BJ (cell line): ENCODE data around the gene HHLA2. TPM values are rescaled to one million over a fixed set of nuclear protein-coding genes. Genes with fewer than 3 reads are reported as not detected.

ENCODE experiments used
- CTCF ChIA-PET: fragments of 350-600 bp; formaldehyde crosslinking; extraction: SDS; loops from one replicate; lab custom pipeline; 2021; ENCODE audit warnings: antibody characterized with exemption, inconsistent platforms; lab: Yijun Ruan, JAX
- POLR2A ChIA-PET: fragments of 300-600 bp; sonication (Branson Sonifier 250); formaldehyde crosslinking; extraction: SDS; loops from one replicate; lab custom pipeline; 2021; ENCODE audit warnings: antibody characterized with exemption; lab: Charles Lee
- DNase-seq: peaks from one replicate; pipeline ENCODE4 v3.0.0-alpha.2; 2011; ENCODE audit warnings: low read depth
- H3K27me3 ChIP-seq: 2 replicates; pipeline ENCODE4 v1.6.0; 2011; ENCODE audit warnings: low read length; ENCODE audit not compliant: control insufficient read depth, insufficient read depth
- H3K36me3 ChIP-seq: 2 replicates; pipeline ENCODE4 v1.5.1; 2011; ENCODE audit warnings: low read length; ENCODE audit not compliant: control insufficient read depth, insufficient read depth
- H3K4me3 ChIP-seq: 2 replicates; pipeline ENCODE4 v1.5.1; 2011; ENCODE audit warnings: low read depth, mild to moderate bottlenecking, control low read depth, low read length
- polyA plus RNA-seq: library from polyadenylated mRNA; depleted of rRNA; stranded (reverse); fragments of >200 nt; gene quantifications from 2 replicates; pipeline ENCODE4 v1.2.3, GENCODE V29; 2011
- TF ChIP-seq, protein P1 (sequence below): IDR thresholded peaks from 2 replicates; pipeline ENCODE4 v1.5.1; 2011; ENCODE audit warnings: low read depth, mild to moderate bottlenecking, control low read depth, inconsistent platforms, low read length, moderate library complexity; ENCODE audit not compliant: insufficient read depth

Gene HHLA2
- polyA plus RNA-seq, 1 experiment, result not detected

DNA sequence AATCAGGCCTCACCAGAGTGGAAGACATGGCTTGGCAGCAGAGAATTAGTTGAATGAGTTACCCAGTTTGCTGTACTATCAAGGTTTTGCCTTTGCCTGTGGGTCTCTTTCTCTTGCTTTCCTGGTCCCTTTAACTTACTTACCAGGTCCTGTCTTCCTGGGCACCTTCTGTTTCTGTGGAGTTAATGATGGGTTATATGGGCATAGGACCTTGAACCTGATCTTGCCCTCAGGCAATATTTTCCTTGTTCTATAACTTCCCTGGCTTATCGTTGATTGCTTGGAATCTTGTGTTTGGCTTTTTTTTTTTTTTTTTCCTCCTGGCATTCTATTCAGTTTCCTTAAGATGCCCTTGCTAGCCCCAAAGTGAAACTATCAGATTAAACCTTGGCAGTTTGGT is 106.8 kb downstream of the HHLA2 start:
- Histone ChIP-seq H3K36me3 (no peaks in the 10 kb centered on the region), H3K4me3 (no peak overlapping the region), H3K27me3 (no peaks in the 10 kb centered on the region)
- TF ChIP-seq, protein P1, sequence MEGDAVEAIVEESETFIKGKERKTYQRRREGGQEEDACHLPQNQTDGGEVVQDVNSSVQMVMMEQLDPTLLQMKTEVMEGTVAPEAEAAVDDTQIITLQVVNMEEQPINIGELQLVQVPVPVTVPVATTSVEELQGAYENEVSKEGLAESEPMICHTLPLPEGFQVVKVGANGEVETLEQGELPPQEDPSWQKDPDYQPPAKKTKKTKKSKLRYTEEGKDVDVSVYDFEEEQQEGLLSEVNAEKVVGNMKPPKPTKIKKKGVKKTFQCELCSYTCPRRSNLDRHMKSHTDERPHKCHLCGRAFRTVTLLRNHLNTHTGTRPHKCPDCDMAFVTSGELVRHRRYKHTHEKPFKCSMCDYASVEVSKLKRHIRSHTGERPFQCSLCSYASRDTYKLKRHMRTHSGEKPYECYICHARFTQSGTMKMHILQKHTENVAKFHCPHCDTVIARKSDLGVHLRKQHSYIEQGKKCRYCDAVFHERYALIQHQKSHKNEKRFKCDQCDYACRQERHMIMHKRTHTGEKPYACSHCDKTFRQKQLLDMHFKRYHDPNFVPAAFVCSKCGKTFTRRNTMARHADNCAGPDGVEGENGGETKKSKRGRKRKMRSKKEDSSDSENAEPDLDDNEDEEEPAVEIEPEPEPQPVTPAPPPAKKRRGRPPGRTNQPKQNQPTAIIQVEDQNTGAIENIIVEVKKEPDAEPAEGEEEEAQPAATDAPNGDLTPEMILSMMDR, result no peak
- no peak for DNase-seq
- ChIA-PET POLR2A (no interaction called here), CTCF (no interaction called here)

DNA sequence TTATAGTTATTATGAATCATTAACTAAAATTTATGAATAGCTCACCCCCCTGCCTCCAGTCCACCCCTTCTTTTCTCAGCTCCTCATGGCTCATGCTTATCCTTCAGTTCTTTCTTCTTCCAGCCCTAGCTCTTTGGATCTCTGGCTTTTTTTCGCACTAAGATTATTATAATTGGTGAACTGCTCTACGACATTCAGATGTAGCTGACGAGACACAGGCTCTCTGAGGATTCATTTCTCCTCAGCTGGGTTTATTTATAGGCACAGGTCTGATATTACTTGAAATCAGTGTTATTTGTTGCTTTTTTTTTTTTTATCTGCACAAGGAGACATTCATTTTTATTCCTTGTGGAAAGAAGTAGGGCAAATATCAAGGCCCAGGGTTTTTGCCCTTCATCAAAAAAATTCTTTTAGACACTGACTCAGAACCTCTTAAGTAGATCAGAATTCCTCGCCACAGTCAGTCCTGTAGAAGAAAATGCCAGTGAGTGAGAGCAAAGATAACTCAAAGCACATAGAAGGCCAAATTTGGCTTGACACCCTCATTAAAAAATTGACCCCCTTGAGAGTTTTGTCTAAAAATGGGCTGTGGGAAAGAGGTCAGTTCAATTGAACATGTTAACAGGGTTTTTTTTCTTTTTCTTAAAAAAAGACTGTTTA is 107.5 kb downstream of the HHLA2 start:
- no peak overlapping the region for H3K4me3 ChIP-seq
- H3K27me3 ChIP-seq, result no peaks in the 10 kb centered on the region
- ChIA-PET CTCF (interaction anchor here (1.0 to 1.4 kb wide), 2 partner anchors 251 to 465 kb away, joined by 5 to 8 read pairs; no protein-coding TSS in a partner anchor), POLR2A (no interaction called here)
- no peaks in the 10 kb centered on the region for H3K36me3 ChIP-seq
- DNase-seq, result no peak
- TF ChIP-seq, protein P1, result no peak

DNA sequence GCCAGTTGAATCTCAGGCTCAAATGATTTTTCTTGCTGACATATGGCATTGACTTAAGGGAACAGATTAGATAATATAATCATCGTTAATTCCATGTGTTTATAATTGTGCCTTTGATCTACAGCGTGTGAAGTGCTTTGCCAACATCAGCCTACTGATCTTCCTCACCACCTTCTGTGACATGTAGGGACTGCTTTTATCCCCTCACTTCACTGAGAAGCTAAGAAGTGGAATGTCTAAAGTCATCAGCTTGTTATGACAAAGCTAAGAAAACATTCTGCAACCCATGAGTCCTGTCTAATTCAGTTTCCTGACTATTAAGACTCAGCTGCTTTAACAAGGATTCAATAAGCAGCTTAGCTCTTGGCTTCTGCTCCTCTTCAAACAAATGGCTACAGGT is 108.0 kb downstream of the HHLA2 start:
- DNase-seq, result no peak
- ChIA-PET CTCF (interaction anchor here (1.0 to 1.4 kb wide), 3 partner anchors 251 to 476 kb away, joined by 3 to 8 read pairs (median 5); no protein-coding TSS in a partner anchor), POLR2A (no interaction called here)
- TF ChIP-seq, protein P1, result no peak
- no peaks in the 10 kb centered on the region for H3K27me3 ChIP-seq
- no peak overlapping the region for H3K4me3 ChIP-seq
- H3K36me3 ChIP-seq, result no peaks in the 10 kb centered on the region

DNA sequence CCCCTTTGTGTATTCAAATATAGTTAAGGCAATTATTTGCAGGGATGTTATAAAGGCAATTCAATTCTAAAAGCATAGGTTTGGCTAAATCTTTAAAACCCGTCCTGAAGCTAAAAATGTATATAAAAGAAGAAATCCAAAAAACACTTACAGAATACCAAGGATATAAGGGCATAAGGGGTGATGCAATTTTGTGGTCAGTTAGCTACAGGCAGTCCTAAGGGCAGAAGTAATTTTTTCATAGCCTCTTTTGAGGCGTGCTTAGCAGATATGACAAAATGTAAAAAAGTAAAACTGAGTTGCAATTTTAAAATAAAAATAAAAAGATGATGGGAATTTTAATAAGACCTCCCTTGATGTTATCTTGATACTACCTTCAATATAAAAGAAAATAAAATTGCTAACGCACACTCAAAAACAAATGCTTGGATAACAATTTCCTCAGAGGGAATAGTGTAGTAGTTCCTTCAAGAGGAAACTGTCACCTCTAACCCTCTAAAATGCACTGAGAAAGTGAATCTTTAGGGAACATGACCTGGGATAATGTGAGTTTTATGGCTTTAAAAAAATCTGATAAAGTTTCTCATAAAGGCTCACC is 109.8 kb downstream of the HHLA2 start:
- H3K4me3 ChIP-seq, result no peak overlapping the region
- no peak for DNase-seq
- no peaks in the 10 kb centered on the region for H3K36me3 ChIP-seq
- POLR2A ChIA-PET, result no interaction called here
- TF ChIP-seq, protein P1, result no peak
- CTCF ChIA-PET, result interaction anchor here (0.8 to 1.6 kb wide), 7 partner anchors 13 to 468 kb away, joined by 3 to 8 read pairs (median 5); no protein-coding TSS in a partner anchor
- no peaks in the 10 kb centered on the region for H3K27me3 ChIP-seq

DNA sequence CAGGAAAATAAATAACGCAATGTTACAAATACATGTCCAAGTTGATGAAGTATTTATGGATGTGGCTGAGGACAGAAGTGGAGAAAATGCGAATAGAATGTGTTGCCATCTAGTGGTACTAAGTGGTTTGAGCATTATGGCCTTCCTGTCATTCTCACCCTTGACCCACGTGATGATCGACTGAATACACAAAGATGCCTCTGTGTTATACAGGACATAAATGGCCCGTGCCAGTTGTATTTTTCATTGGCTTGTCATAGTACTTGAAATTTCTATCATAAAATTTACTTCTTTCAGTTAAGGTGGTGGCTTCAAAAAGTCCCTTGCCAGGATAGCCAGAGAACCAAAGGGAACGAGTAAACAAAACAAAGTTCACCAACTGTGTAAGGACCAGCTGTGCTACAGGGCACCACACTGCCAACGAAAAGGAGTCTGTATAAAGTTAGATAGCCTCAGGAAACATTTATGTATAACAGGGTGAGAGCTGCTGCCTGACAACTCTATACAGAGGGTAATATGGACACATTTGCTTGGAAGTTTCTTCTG is 110.4 kb downstream of the HHLA2 start:
- no peak for DNase-seq
- Histone ChIP-seq H3K4me3 (no peak overlapping the region), H3K27me3 (no peaks in the 10 kb centered on the region), H3K36me3 (no peaks in the 10 kb centered on the region)
- CTCF ChIA-PET, result interaction anchor here (0.7 to 1.6 kb wide), 9 partner anchors 11 to 468 kb away, joined by 3 to 8 read pairs (median 5); no protein-coding TSS in a partner anchor
- TF ChIP-seq, protein P1, result peak; percentile 79
- POLR2A ChIA-PET, result no interaction called here
